HepG2 (cell line): ENCODE results near the gene PRKCZ. TPM values are rescaled to one million over a fixed set of nuclear protein-coding genes. Genes with fewer than 3 reads are reported as not detected.

Experiments
- ATAC-seq: fragments of 200-7000 bp; cut with Tn5 transposase; 3 replicates; pipeline ENCODE4 v1.9.1; 2020; ENCODE audit warnings: mild to moderate bottlenecking, moderate library complexity
- BruUV-seq: library from RNA; stranded (reverse); fragments of 400-500 nt; replicated peaks from 2 replicates; lab custom pipeline; 2021; lab: Mats Ljungman, UMichigan
- CTCF ChIA-PET: fragments of 300-600 bp; formaldehyde crosslinking; extraction: SDS; loops from one replicate; lab custom pipeline; 2021; ENCODE audit warnings: low total read pairs, inconsistent platforms, low intra/inter-chr PET ratio; lab: Yijun Ruan, JAX
- POLR2A ChIA-PET: fragments of 350-600 bp; sonication (Branson Sonifier 250); formaldehyde crosslinking; loops from one replicate; lab custom pipeline; 2020; ENCODE audit warnings: antibody characterized with exemption, inconsistent platforms; lab: Yijun Ruan, JAX
- DNase-seq: peaks from one replicate; pipeline ENCODE4 v3.0.0-alpha.2; 2015; ENCODE audit warnings: low spot score
- FAIRE-seq: peaks from 3 replicates; lab custom pipeline; 2011; peaks lifted over from hg19 to GRCh38; lab: Jason Lieb, UNC
- H2AFZ ChIP-seq: one replicate; pipeline ENCODE4 v1.6.1; 2011; ENCODE audit warnings: low read length, inconsistent platforms
- H3K27ac ChIP-seq: fragments of 300-600 bp; 3 replicates; pipeline ENCODE4 v1.8.0; 2011; ENCODE audit warnings: mixed run types, mild to moderate bottlenecking, mixed read lengths, low read length, inconsistent platforms; ENCODE audit not compliant: insufficient read depth; ENCODE audit errors: extremely low read length
- H3K27me3 ChIP-seq, 2 experiments: fragments of 200-600 bp in 1 of 2; 2 replicates in 1 of 2; 3 replicates in 1 of 2; pipeline versions ENCODE4 v1.6.0 to v1.8.0; 2011; ENCODE audit warnings: low read length in 2 of 2, mild to moderate bottlenecking in 2 of 2, moderate library complexity in 2 of 2, inconsistent platforms in 1 of 2; ENCODE audit not compliant: insufficient read depth in 2 of 2, control insufficient read depth in 1 of 2
- H3K36me3 ChIP-seq, 2 experiments: fragments of 200-600 bp in 1 of 2; replicated peaks in 1 of 2; 2 replicates in 1 of 2; 3 replicates in 1 of 2; pipeline versions ENCODE4 v1.5.1 to v1.8.0; 2011; ENCODE audit warnings: low read length in 2 of 2, inconsistent platforms in 1 of 2; ENCODE audit not compliant: insufficient read depth in 2 of 2, control insufficient read depth in 1 of 2
- H3K4me1 ChIP-seq: 2 replicates; pipeline ENCODE4 v1.5.1; 2012; ENCODE audit warnings: low read length, inconsistent platforms; ENCODE audit not compliant: insufficient read depth
- H3K4me2 ChIP-seq: 2 replicates; pipeline ENCODE4 v1.6.0; 2011; ENCODE audit warnings: low read depth, low read length, inconsistent platforms
- H3K4me3 ChIP-seq, 3 experiments: fragments of 200-600 bp in 1 of 3; sonication (generic), shearing (Covaris generic) in 1 of 3; replicated peaks in 1 of 3; 2 replicates each; pipeline ENCODE4 v1.5.1; 2011 to 2016; ENCODE audit warnings: low read length in 3 of 3, inconsistent platforms in 2 of 3, low read depth in 2 of 3, mild to moderate bottlenecking in 2 of 3, control low read depth in 1 of 3, mixed read lengths in 1 of 3; ENCODE audit not compliant: insufficient read depth in 1 of 3
- H3K79me2 ChIP-seq: one replicate; pipeline ENCODE4 v1.6.1; 2011; ENCODE audit warnings: low read length, inconsistent platforms; ENCODE audit not compliant: insufficient read depth
- H3K9ac ChIP-seq: 2 replicates; pipeline ENCODE4 v1.6.0; 2011; ENCODE audit warnings: mild to moderate bottlenecking, low read depth, low read length, inconsistent platforms; ENCODE audit not compliant: insufficient read depth
- H3K9me3 ChIP-seq: 2 replicates; pipeline ENCODE4 v1.5.1; 2012; ENCODE audit warnings: mild to moderate bottlenecking, low read length
- H4K20me1 ChIP-seq: 2 replicates; pipeline ENCODE4 v1.6.0; 2011; ENCODE audit warnings: inconsistent platforms, mild to moderate bottlenecking, low read length, moderate library complexity; ENCODE audit not compliant: insufficient read depth
- AHDC1 ChIP-seq: sonication (generic); formaldehyde crosslinking; IDR thresholded peaks from 2 replicates; pipeline ENCODE4 v1.5.1; 2020; ENCODE audit warnings: mild to moderate bottlenecking, missing genetic modification reagents, borderline replicate concordance
- ATF4 ChIP-seq, 2 experiments: fragments of 450-650 bp in 1 of 2; sonication (generic) in 1 of 2; formaldehyde crosslinking; IDR thresholded peaks; 2 replicates each; pipeline versions ENCODE4 v1.5.0 to v1.8.0; 2020 to 2022; ENCODE audit warnings: mild to moderate bottlenecking in 1 of 2, missing genetic modification reagents in 1 of 2
- BCL3 ChIP-seq: sonication (generic); formaldehyde crosslinking; IDR thresholded peaks from 2 replicates; pipeline ENCODE4 v1.5.1; 2020; ENCODE audit warnings: mild to moderate bottlenecking, missing genetic modification reagents, moderate library complexity
- BRCA1 ChIP-seq: sonication (generic); formaldehyde crosslinking; IDR thresholded peaks from 2 replicates; pipeline ENCODE4 v1.4.0; 2020; ENCODE audit warnings: missing genetic modification reagents
- E2F2 ChIP-seq: sonication (generic); formaldehyde crosslinking; IDR thresholded peaks from 2 replicates; pipeline ENCODE4 v1.4.0; 2020; ENCODE audit warnings: missing genetic modification reagents, borderline replicate concordance
- HNRNPH1 ChIP-seq: fragments of 200-400 bp; formaldehyde crosslinking; optimal IDR thresholded peaks from 2 replicates; pipeline ENCODE3; 2017; ENCODE audit warnings: mild to moderate bottlenecking, low read depth, low read length
- JARID2 ChIP-seq: sonication (generic); formaldehyde crosslinking; IDR thresholded peaks from 2 replicates; pipeline ENCODE4 v1.8.1; 2023; ENCODE audit warnings: missing genetic modification reagents, inconsistent platforms; ENCODE audit not compliant: insufficient replicate concordance
- KLF6 ChIP-seq: IDR thresholded peaks from 2 replicates; pipeline ENCODE4 v1.8.0; 2016; ENCODE audit warnings: missing biosample characterization, missing genetic modification reagents
- RFXANK ChIP-seq: IDR thresholded peaks from 2 replicates; pipeline ENCODE4 v1.6.1; 2016
- SRSF9 ChIP-seq: fragments of 200-400 bp; formaldehyde crosslinking; IDR thresholded peaks from 2 replicates; pipeline ENCODE4 v1.6.1; 2018; ENCODE audit warnings: borderline replicate concordance, mild to moderate bottlenecking, low read depth, low read length; ENCODE audit not compliant: insufficient read depth, poor library complexity, severe bottlenecking
- TEF ChIP-seq: sonication (generic); formaldehyde crosslinking; IDR thresholded peaks from 2 replicates; pipeline ENCODE4 v1.5.0; 2020; ENCODE audit warnings: missing genetic modification reagents
- ZBTB42 ChIP-seq: sonication (generic); formaldehyde crosslinking; IDR thresholded peaks from 2 replicates; pipeline ENCODE4 v1.5.0; 2020; ENCODE audit warnings: mild to moderate bottlenecking, missing genetic modification reagents
- ZNF292 ChIP-seq: sonication (generic); formaldehyde crosslinking; IDR thresholded peaks from 2 replicates; pipeline ENCODE4 v1.8.1; 2022; ENCODE audit warnings: mild to moderate bottlenecking, low read depth, missing genetic modification reagents, borderline replicate concordance
- ZNF343 ChIP-seq: sonication (generic); formaldehyde crosslinking; IDR thresholded peaks from 2 replicates; pipeline ENCODE4 v1.4.0; 2020; ENCODE audit warnings: mild to moderate bottlenecking, missing genetic modification reagents
- WGBS: methylation state at CpG from one replicate; pipeline ENCODE4 v1.1.6; 2017; ENCODE audit warnings: low lambda C conversion rate; 5-methylcytosine and 5-hydroxymethylcytosine counted together
- in situ Hi-C: cut with HindIII; loops from 2 replicates; pipeline ENCODE4 v1.10.0; 2017; ENCODE audit warnings: low pct_unique_long_range_greater_than_20kb; ENCODE audit not compliant: extremely low pct_ligation_motif_present
- intact Hi-C: fragments of 100-400 bp; cut with micrococcal nuclease; formaldehyde crosslinking; loops from one replicate; pipeline ENCODE4 v1.10.0; 2022; ENCODE audit not compliant: unreplicated experiment
- polyA plus RNA-seq, 8 experiments: library from polyadenylated mRNA; depleted of rRNA in 3 of 8; stranded (reverse) in 7 of 8; unstranded in 1 of 8; fragments of >200 nt; fragmentation: Illumina TruSeq in 4 of 8; extraction: Trizol in 4 of 8; gene quantifications; 2 replicates each; pipeline versions ENCODE4 v1.2.1 to v1.2.3, GENCODE V29; 2011 to 2016; ENCODE audit warnings: low read depth in 4 of 8, missing spikeins in 1 of 8, mixed read lengths in 1 of 8; ENCODE audit not compliant: insufficient read depth in 1 of 8
- total RNA-seq, 5 experiments: library from RNA; depleted of rRNA; stranded (reverse); fragments of >200 nt; fragmentation: Illumina TruSeq; extraction: Trizol; gene quantifications; 2 replicates each; pipeline ENCODE4 v1.2.3, GENCODE V29; 2016; ENCODE audit warnings: low read depth in 1 of 5

Gene PRKCZ
- total and polyA plus RNA-seq, 2 of the 13 experiments (the other 11 are each of a cell fraction or from before 2014, with no cell fraction given): 34.7 to 85.2 TPM

- ChIA-PET POLR2A (interaction anchor here (1.2 kb wide), 1 partner anchor 10 kb away, joined by 4 read pairs; no protein-coding TSS in a partner anchor), CTCF (no interaction called here)
- no peak for FAIRE-seq
- no peaks in the 10 kb centered on the region for H3K9me3 ChIP-seq
- no peak overlapping the region for H2AFZ ChIP-seq
- H3K36me3 ChIP-seq: no peaks in the 10 kb centered on the region
- H3K27ac ChIP-seq: no peak overlapping the region
- in situ Hi-C loops: no loop called here
- WGBS: 85% methylated on average over 8 of the region's 19 CpGs
- peaks cover 78% of the 10 kb centered on the region for H3K4me1 ChIP-seq
- no peak overlapping the region for H3K4me3 ChIP-seq
- H3K4me2 ChIP-seq: no peak overlapping the region
- BruUV-seq: no TSS peak
- no peak for ATAC-seq
- intact Hi-C loops: no loop called here
- H4K20me1 ChIP-seq: no peaks in the 10 kb centered on the region
- no peak overlapping the region for H3K9ac ChIP-seq
- no peaks in the 10 kb centered on the region for H3K79me2 ChIP-seq
- H3K27me3 ChIP-seq: 0 out of 5 replicates have a peak, but pooled peaks cover 0 to 1% of the 10 kb centered on the region in 2 experiments
- no peak for DNase-seq
- TF ChIP-seq HNRNPH1: no peak
- no peak for TF ChIP-seq BRCA1
- no peak for TF ChIP-seq AHDC1 (CRISPR knock-in tag)
- no peak for TF ChIP-seq ATF4 (CRISPR knock-in tag; IDR thresholded peaks at IDR 0.05)
- TF ChIP-seq ZBTB42 (CRISPR knock-in tag): no peak
- TF ChIP-seq BCL3 (CRISPR knock-in tag): no peak
- TF ChIP-seq RFXANK (CRISPR knock-in tag): no peak
- TF ChIP-seq E2F2 (CRISPR knock-in tag): no peak
- TF ChIP-seq ZNF343 (CRISPR knock-in tag): no peak
- no peak for TF ChIP-seq ZNF292
- TF ChIP-seq JARID2 (CRISPR knock-in tag): no peak
- TF ChIP-seq KLF6 (CRISPR knock-in tag): no peak
- TF ChIP-seq SRSF9: no peak
- TF ChIP-seq TEF (CRISPR knock-in tag): no peak
Observed at GRCh38 chr1:2210084-2210653, 160.0 kb downstream of the PRKCZ start.
